HepG2 (cell line): ENCODE results near the gene BEAN1. TPM values are rescaled to one million over a fixed set of nuclear protein-coding genes. Genes with fewer than 3 reads are reported as not detected.

ENCODE experiments used
- ATAC-seq: fragments of 200-7000 bp; cut with Tn5 transposase; 3 replicates; pipeline ENCODE4 v1.9.1; 2020; ENCODE audit warnings: mild to moderate bottlenecking, moderate library complexity
- BruUV-seq: library from RNA; stranded (reverse); fragments of 400-500 nt; replicated peaks from 2 replicates; lab custom pipeline; 2021; lab: Mats Ljungman, UMichigan
- CTCF ChIA-PET: fragments of 300-600 bp; formaldehyde crosslinking; extraction: SDS; loops from one replicate; lab custom pipeline; 2021; ENCODE audit warnings: low total read pairs, inconsistent platforms, low intra/inter-chr PET ratio; lab: Yijun Ruan, JAX
- POLR2A ChIA-PET: fragments of 350-600 bp; sonication (Branson Sonifier 250); formaldehyde crosslinking; loops from one replicate; lab custom pipeline; 2020; ENCODE audit warnings: antibody characterized with exemption, inconsistent platforms; lab: Yijun Ruan, JAX
- DNase-seq: peaks from one replicate; pipeline ENCODE4 v3.0.0-alpha.2; 2015; ENCODE audit warnings: low spot score
- FAIRE-seq: peaks from 3 replicates; lab custom pipeline; 2011; peaks lifted over from hg19 to GRCh38; lab: Jason Lieb, UNC
- H2AFZ ChIP-seq: one replicate; pipeline ENCODE4 v1.6.1; 2011; ENCODE audit warnings: low read length, inconsistent platforms
- H3K27ac ChIP-seq: fragments of 300-600 bp; 3 replicates; pipeline ENCODE4 v1.8.0; 2011; ENCODE audit warnings: mixed run types, mild to moderate bottlenecking, mixed read lengths, low read length, inconsistent platforms; ENCODE audit not compliant: insufficient read depth; ENCODE audit errors: extremely low read length
- H3K27me3 ChIP-seq, 2 experiments: fragments of 200-600 bp in 1 of 2; 2 replicates in 1 of 2; 3 replicates in 1 of 2; pipeline versions ENCODE4 v1.6.0 to v1.8.0; 2011; ENCODE audit warnings: low read length in 2 of 2, mild to moderate bottlenecking in 2 of 2, moderate library complexity in 2 of 2, inconsistent platforms in 1 of 2; ENCODE audit not compliant: insufficient read depth in 2 of 2, control insufficient read depth in 1 of 2
- H3K36me3 ChIP-seq, 2 experiments: fragments of 200-600 bp in 1 of 2; replicated peaks in 1 of 2; 2 replicates in 1 of 2; 3 replicates in 1 of 2; pipeline versions ENCODE4 v1.5.1 to v1.8.0; 2011; ENCODE audit warnings: low read length in 2 of 2, inconsistent platforms in 1 of 2; ENCODE audit not compliant: insufficient read depth in 2 of 2, control insufficient read depth in 1 of 2
- H3K4me1 ChIP-seq: 2 replicates; pipeline ENCODE4 v1.5.1; 2012; ENCODE audit warnings: low read length, inconsistent platforms; ENCODE audit not compliant: insufficient read depth
- H3K4me2 ChIP-seq: 2 replicates; pipeline ENCODE4 v1.6.0; 2011; ENCODE audit warnings: low read depth, low read length, inconsistent platforms
- H3K4me3 ChIP-seq, 3 experiments: fragments of 200-600 bp in 1 of 3; sonication (generic), shearing (Covaris generic) in 1 of 3; replicated peaks in 1 of 3; 2 replicates each; pipeline ENCODE4 v1.5.1; 2011 to 2016; ENCODE audit warnings: low read length in 3 of 3, inconsistent platforms in 2 of 3, low read depth in 2 of 3, mild to moderate bottlenecking in 2 of 3, control low read depth in 1 of 3, mixed read lengths in 1 of 3; ENCODE audit not compliant: insufficient read depth in 1 of 3
- H3K79me2 ChIP-seq: one replicate; pipeline ENCODE4 v1.6.1; 2011; ENCODE audit warnings: low read length, inconsistent platforms; ENCODE audit not compliant: insufficient read depth
- H3K9ac ChIP-seq: 2 replicates; pipeline ENCODE4 v1.6.0; 2011; ENCODE audit warnings: mild to moderate bottlenecking, low read depth, low read length, inconsistent platforms; ENCODE audit not compliant: insufficient read depth
- H3K9me3 ChIP-seq: 2 replicates; pipeline ENCODE4 v1.5.1; 2012; ENCODE audit warnings: mild to moderate bottlenecking, low read length
- H4K20me1 ChIP-seq: 2 replicates; pipeline ENCODE4 v1.6.0; 2011; ENCODE audit warnings: inconsistent platforms, mild to moderate bottlenecking, low read length, moderate library complexity; ENCODE audit not compliant: insufficient read depth
- LRRFIP1 ChIP-seq: sonication (generic); formaldehyde crosslinking; conservative IDR thresholded peaks from 2 replicates; pipeline ENCODE4 v1.4.0; 2020; ENCODE audit warnings: missing genetic modification reagents
- RARG ChIP-seq: sonication (generic); formaldehyde crosslinking; IDR thresholded peaks from 2 replicates; pipeline ENCODE4 v1.4.0; 2020; ENCODE audit warnings: low read depth, mild to moderate bottlenecking, missing genetic modification reagents
- SMC3 ChIP-seq: IDR thresholded peaks from 2 replicates; pipeline ENCODE4 v1.6.1; 2011; ENCODE audit warnings: low read length, improper control_type of control experiment
- ZBTB39 ChIP-seq: sonication (generic); formaldehyde crosslinking; IDR thresholded peaks from 2 replicates; pipeline ENCODE4 v1.5.0; 2020; ENCODE audit warnings: missing genetic modification reagents
- ZNF546 ChIP-seq: sonication (generic); formaldehyde crosslinking; conservative IDR thresholded peaks from 2 replicates; pipeline ENCODE4 v1.8.1; 2023; ENCODE audit warnings: mild to moderate bottlenecking, missing genetic modification reagents
- ZNF7 ChIP-seq: IDR thresholded peaks from 2 replicates; pipeline ENCODE4 v1.6.1; 2016; ENCODE audit warnings: missing biosample characterization, missing genetic modification reagents
- ZNF704 ChIP-seq: sonication (generic); formaldehyde crosslinking; IDR thresholded peaks from 2 replicates; pipeline ENCODE4 v1.8.1; 2023; ENCODE audit warnings: mild to moderate bottlenecking, inconsistent platforms, moderate library complexity, missing genetic modification reagents, borderline replicate concordance
- WGBS: methylation state at CpG from one replicate; pipeline ENCODE4 v1.1.6; 2017; ENCODE audit warnings: low lambda C conversion rate; 5-methylcytosine and 5-hydroxymethylcytosine counted together
- in situ Hi-C: cut with HindIII; loops from 2 replicates; pipeline ENCODE4 v1.10.0; 2017; ENCODE audit warnings: low pct_unique_long_range_greater_than_20kb; ENCODE audit not compliant: extremely low pct_ligation_motif_present
- intact Hi-C: fragments of 100-400 bp; cut with micrococcal nuclease; formaldehyde crosslinking; loops from one replicate; pipeline ENCODE4 v1.10.0; 2022; ENCODE audit not compliant: unreplicated experiment
- polyA plus RNA-seq, 8 experiments: library from polyadenylated mRNA; depleted of rRNA in 3 of 8; stranded (reverse) in 7 of 8; unstranded in 1 of 8; fragments of >200 nt; fragmentation: Illumina TruSeq in 4 of 8; extraction: Trizol in 4 of 8; gene quantifications; 2 replicates each; pipeline versions ENCODE4 v1.2.1 to v1.2.3, GENCODE V29; 2011 to 2016; ENCODE audit warnings: low read depth in 4 of 8, missing spikeins in 1 of 8, mixed read lengths in 1 of 8; ENCODE audit not compliant: insufficient read depth in 1 of 8
- total RNA-seq, 5 experiments: library from RNA; depleted of rRNA; stranded (reverse); fragments of >200 nt; fragmentation: Illumina TruSeq; extraction: Trizol; gene quantifications; 2 replicates each; pipeline ENCODE4 v1.2.3, GENCODE V29; 2016; ENCODE audit warnings: low read depth in 1 of 5

Gene BEAN1
- total and polyA plus RNA-seq, 2 of the 13 experiments (the other 11 are each of a cell fraction or from before 2014, with no cell fraction given): 0.53 to 1.4 TPM

GRCh38 chr16:66493490-66494401 is 66.7 kb downstream of the BEAN1 start:
- in situ Hi-C loops: no loop called here
- FAIRE-seq (no peak), ATAC-seq (peak; percentile 76), DNase-seq (no peak)
- TF ChIP-seq ZNF7 (CRISPR knock-in tag) (peak; percentile 71), ZNF704 (no peak), SMC3 (peak; percentile 6; the same call in 1 of the 2 replicates)
- 59% methylated on average over 11 of the region's 14 CpGs for WGBS
- H3K79me2 ChIP-seq: no peaks in the 10 kb centered on the region
- POLR2A ChIA-PET: no interaction called here
- intact Hi-C loops: no loop called here
- H3K4me1 ChIP-seq: no peaks in the 10 kb centered on the region
- H3K4me3 ChIP-seq: no peak overlapping the region
- H3K36me3 ChIP-seq: no peaks in the 10 kb centered on the region
- no peak overlapping the region for H3K4me2 ChIP-seq
- H3K27me3 ChIP-seq: peaks cover 0 to 14% of the 10 kb centered on the region in 2 experiments; a peak in 1 of 5 replicates
- H3K9ac ChIP-seq: no peak overlapping the region
- CTCF ChIA-PET: no interaction called here
- no peak overlapping the region for H2AFZ ChIP-seq
- no peak overlapping the region for H3K27ac ChIP-seq
- H4K20me1 ChIP-seq: no peaks in the 10 kb centered on the region
- no peaks in the 10 kb centered on the region for H3K9me3 ChIP-seq
- BruUV-seq: no TSS peak

- in situ Hi-C loops (no loop called here), intact Hi-C loops (no loop called here)
- Histone ChIP-seq H3K4me1 (no peaks in the 10 kb centered on the region), H3K4me2 (no peak overlapping the region), H3K9ac (no peak overlapping the region), H4K20me1 (no peaks in the 10 kb centered on the region), H3K27me3 (peaks cover 0 to 10% of the 10 kb centered on the region in 2 experiments; a peak in 1 of 5 replicates), H2AFZ (no peak overlapping the region), H3K36me3 (no peaks in the 10 kb centered on the region), H3K9me3 (no peaks in the 10 kb centered on the region), H3K79me2 (no peaks in the 10 kb centered on the region), H3K4me3 (no peak overlapping the region), H3K27ac (no peak overlapping the region)
- no TSS peak for BruUV-seq
- DNase-seq (no peak), FAIRE-seq (no peak), ATAC-seq (no peak)
- ChIA-PET CTCF (no interaction called here), POLR2A (no interaction called here)
- WGBS: 14% methylated on average over 2 of the region's 2 CpGs
- TF ChIP-seq ZNF546 (CRISPR knock-in tag) (no peak), LRRFIP1 (no peak), ZBTB39 (CRISPR knock-in tag) (no peak), RARG (CRISPR knock-in tag) (no peak)
Measured at GRCh38 chr16:66494916-66495315, 67.8 kb downstream of the BEAN1 start.
